ENCODE results near the gene GOLGA1. TPM values are rescaled to one million over a fixed set of nuclear protein-coding genes. Genes with fewer than 3 reads are reported as not detected.
"Not testable (repeated sequence)": the region's sequence is repeated elsewhere in the genome, so short reads cannot be mapped to it uniquely, and the experiment has no call there.

Gene GOLGA1
- total RNA-seq, 1 experiment from 2014 or later, result 22.8 TPM

- Mint-ChIP-seq H3K36me3 (ENCODE audit: insufficient read depth, unreplicated experiment) (peaks cover 14% of the 10 kb centered on the region), H3K9me3 (ENCODE audit: unreplicated experiment) (no peaks in the 10 kb centered on the region), H3K27ac (ENCODE audit: low read depth, unreplicated experiment) (no peak overlapping the region), H3K27me3 (ENCODE audit: insufficient read depth, unreplicated experiment) (no peaks in the 10 kb centered on the region), H3K4me3 (ENCODE audit: unreplicated experiment) (no peak overlapping the region), H3K4me1 (ENCODE audit: insufficient read depth, unreplicated experiment) (no peaks in the 10 kb centered on the region)
- intact Hi-C loops (cut with micrococcal nuclease), result no loop called here
- no TSS peak for BruUV-seq (replicated peaks)
- ChIA-PET CTCF (interaction anchor here (0.6 kb wide), 1 partner anchor 150 kb away, joined by 3 read pairs; no protein-coding TSS in a partner anchor), POLR2A (interaction anchor here (1.2 kb wide), 1 partner anchor 12 kb away, joined by 3 read pairs; no protein-coding TSS in a partner anchor)
- no peak for DNase-seq (ENCODE audit: unreplicated experiment)
- TF ChIP-seq CTCF (IDR thresholded peaks at IDR 0.05; ENCODE audit: unreplicated experiment), result no peak
These were observed 32.9 kb upstream of the GOLGA1 start for GRCh38 chr9:124973807-124974206.

GRCh38 chr9:124972241-124972770 is 31.4 kb upstream of the GOLGA1 start:
- POLR2A ChIA-PET, result no interaction called here
- intact Hi-C loops (cut with micrococcal nuclease), result no loop called here
- Mint-ChIP-seq H3K27ac (ENCODE audit: low read depth, unreplicated experiment) (no peak overlapping the region), H3K27me3 (ENCODE audit: insufficient read depth, unreplicated experiment) (no peaks in the 10 kb centered on the region), H3K36me3 (ENCODE audit: insufficient read depth, unreplicated experiment) (peaks cover 14% of the 10 kb centered on the region), H3K4me3 (ENCODE audit: unreplicated experiment) (no peak overlapping the region), H3K4me1 (ENCODE audit: insufficient read depth, unreplicated experiment) (no peaks in the 10 kb centered on the region), H3K9me3 (ENCODE audit: unreplicated experiment) (no peaks in the 10 kb centered on the region)
- no TSS peak for BruUV-seq (replicated peaks)
- DNase-seq (ENCODE audit: unreplicated experiment), result no peak
- no peak for TF ChIP-seq CTCF (IDR thresholded peaks at IDR 0.05; ENCODE audit: unreplicated experiment)
- CTCF ChIA-PET, result no interaction called here

- no peaks in the 10 kb centered on the region for H3K9me3 Mint-ChIP-seq (ENCODE audit: unreplicated experiment)
- H3K4me3 Mint-ChIP-seq (ENCODE audit: unreplicated experiment), result no peak overlapping the region
- BruUV-seq (replicated peaks), result no TSS peak
- CTCF ChIA-PET, result no interaction called here
- H3K27me3 Mint-ChIP-seq (ENCODE audit: insufficient read depth, unreplicated experiment), result no peaks in the 10 kb centered on the region
- no peak for TF ChIP-seq CTCF (IDR thresholded peaks at IDR 0.05; ENCODE audit: unreplicated experiment)
- H3K27ac Mint-ChIP-seq (ENCODE audit: low read depth, unreplicated experiment), result no peak overlapping the region
- H3K36me3 Mint-ChIP-seq (ENCODE audit: insufficient read depth, unreplicated experiment), result peaks cover 14% of the 10 kb centered on the region
- no peak for DNase-seq (ENCODE audit: unreplicated experiment)
- POLR2A ChIA-PET, result interaction anchor here (1.1 kb wide), 1 partner anchor 21 kb away, joined by 3 read pairs; no protein-coding TSS in a partner anchor
- intact Hi-C loops (cut with micrococcal nuclease), result no loop called here
- peaks cover 5% of the 10 kb centered on the region for H3K4me1 Mint-ChIP-seq (ENCODE audit: insufficient read depth, unreplicated experiment)
These were observed 28.5 kb upstream of the GOLGA1 start for GRCh38 chr9:124969401-124969800.

GRCh38 chr9:124968238-124968637 is 27.4 kb upstream of the GOLGA1 start:
- Mint-ChIP-seq H3K4me3 (ENCODE audit: unreplicated experiment) (no peak overlapping the region), H3K4me1 (ENCODE audit: insufficient read depth, unreplicated experiment) (peaks cover 5% of the 10 kb centered on the region), H3K36me3 (ENCODE audit: insufficient read depth, unreplicated experiment) (peaks cover 11% of the 10 kb centered on the region), H3K9me3 (ENCODE audit: unreplicated experiment) (no peaks in the 10 kb centered on the region), H3K27me3 (ENCODE audit: insufficient read depth, unreplicated experiment) (no peaks in the 10 kb centered on the region), H3K27ac (ENCODE audit: low read depth, unreplicated experiment) (no peak overlapping the region)
- POLR2A ChIA-PET, result interaction anchor here (0.7 to 0.9 kb wide), 2 partner anchors 8 to 9 kb away, joined by 3 to 5 read pairs; no protein-coding TSS in a partner anchor
- no TSS peak for BruUV-seq (replicated peaks)
- TF ChIP-seq CTCF (IDR thresholded peaks at IDR 0.05; ENCODE audit: unreplicated experiment), result no peak
- no peak for DNase-seq (ENCODE audit: unreplicated experiment)
- CTCF ChIA-PET, result interaction anchor here (0.5 kb wide), 1 partner anchor 301 kb away, joined by 3 read pairs; no protein-coding TSS in a partner anchor
- intact Hi-C loops (cut with micrococcal nuclease), result no loop called here

- DNase-seq (ENCODE audit: unreplicated experiment); BruUV-seq (replicated peaks); H3K27ac Mint-ChIP-seq (ENCODE audit: low read depth, unreplicated experiment); H3K27me3 Mint-ChIP-seq (ENCODE audit: insufficient read depth, unreplicated experiment); H3K4me3 Mint-ChIP-seq (ENCODE audit: unreplicated experiment); intact Hi-C loops (cut with micrococcal nuclease); H3K9me3 Mint-ChIP-seq (ENCODE audit: unreplicated experiment); H3K36me3 Mint-ChIP-seq (ENCODE audit: insufficient read depth, unreplicated experiment); H3K4me1 Mint-ChIP-seq (ENCODE audit: insufficient read depth, unreplicated experiment): not testable (repeated sequence)
- CTCF ChIA-PET, result interaction anchor here (0.6 kb wide), 1 partner anchor 73 kb away, joined by 3 read pairs; no protein-coding TSS in a partner anchor
- POLR2A ChIA-PET, result interaction anchor here (0.6 to 1.9 kb wide), 5 partner anchors 10 to 1196 kb away, joined by 3 to 5 read pairs (median 3); partner anchors contain the start of gene GOLGA1
These were observed 25.1 kb upstream of the GOLGA1 start for GRCh38 chr9:124965775-124966568.

Data from MCF 10A (cell line).